OCI-LY3 (cell line): ENCODE data around the gene RANBP1.

Source experiments
- EZH2phosphoT487 ChIP-seq: fragments of 200-600 bp; shearing (Covaris generic); IDR thresholded peaks from 2 replicates; pipeline ENCODE4 v1.6.1; 2018; ENCODE audit warnings: antibody characterized with exemption, mixed run types, low read depth
- TF ChIP-seq, protein P1 (sequence below): fragments of 200-600, 300-600 bp; sonication (generic); IDR thresholded peaks from 2 replicates; pipeline ENCODE4 v1.5.1; 2014; ENCODE audit warnings: antibody characterized with exemption, low read length, low read depth

DNA sequence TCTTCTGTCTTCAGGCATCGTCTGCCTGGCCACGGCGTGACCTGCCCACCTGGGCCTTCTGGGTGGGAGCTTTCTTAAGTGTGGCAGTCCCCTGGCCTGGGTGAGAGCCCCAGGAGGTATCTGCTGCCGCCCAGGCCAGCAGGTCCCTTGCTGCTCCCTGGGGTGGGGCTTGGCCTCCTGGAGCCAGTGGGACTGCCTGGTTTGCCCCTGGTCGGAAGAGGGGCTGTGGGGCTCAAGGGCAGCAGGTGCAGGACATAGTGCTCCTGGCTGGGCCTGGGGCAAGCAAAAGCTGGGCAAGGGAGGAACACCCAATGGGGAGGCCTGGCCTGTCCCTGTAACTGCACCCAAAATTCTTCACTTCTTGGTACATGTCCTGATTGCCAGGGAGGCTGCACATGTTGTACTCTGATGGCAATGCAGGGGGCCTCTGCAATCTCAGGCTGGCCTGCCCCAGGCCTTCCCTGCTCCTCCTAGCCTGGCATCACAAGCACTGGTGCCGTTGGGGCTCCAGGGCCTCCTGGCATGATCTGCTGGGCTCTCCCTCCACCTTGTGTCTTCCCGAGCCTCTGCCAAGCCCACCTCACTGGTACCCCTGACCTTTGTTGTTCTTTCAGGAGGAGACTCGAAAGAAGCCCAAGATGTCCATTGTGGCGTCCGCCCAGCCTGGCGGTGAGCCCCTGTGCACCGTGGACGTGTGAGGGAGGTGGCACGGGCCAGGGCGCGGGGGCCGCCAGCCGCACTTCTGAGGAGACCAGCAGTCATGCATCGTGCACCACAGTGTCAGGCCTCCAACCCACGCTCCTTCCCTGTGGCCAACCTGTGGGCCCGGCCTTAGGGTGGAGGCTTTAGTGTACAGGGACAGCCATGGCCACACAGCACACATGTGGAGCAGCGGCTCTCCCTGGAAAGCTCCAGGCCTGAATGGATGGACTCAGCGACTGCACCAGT lies 6.2 kb upstream of the RANBP1 start:
- TF ChIP-seq, protein P1, sequence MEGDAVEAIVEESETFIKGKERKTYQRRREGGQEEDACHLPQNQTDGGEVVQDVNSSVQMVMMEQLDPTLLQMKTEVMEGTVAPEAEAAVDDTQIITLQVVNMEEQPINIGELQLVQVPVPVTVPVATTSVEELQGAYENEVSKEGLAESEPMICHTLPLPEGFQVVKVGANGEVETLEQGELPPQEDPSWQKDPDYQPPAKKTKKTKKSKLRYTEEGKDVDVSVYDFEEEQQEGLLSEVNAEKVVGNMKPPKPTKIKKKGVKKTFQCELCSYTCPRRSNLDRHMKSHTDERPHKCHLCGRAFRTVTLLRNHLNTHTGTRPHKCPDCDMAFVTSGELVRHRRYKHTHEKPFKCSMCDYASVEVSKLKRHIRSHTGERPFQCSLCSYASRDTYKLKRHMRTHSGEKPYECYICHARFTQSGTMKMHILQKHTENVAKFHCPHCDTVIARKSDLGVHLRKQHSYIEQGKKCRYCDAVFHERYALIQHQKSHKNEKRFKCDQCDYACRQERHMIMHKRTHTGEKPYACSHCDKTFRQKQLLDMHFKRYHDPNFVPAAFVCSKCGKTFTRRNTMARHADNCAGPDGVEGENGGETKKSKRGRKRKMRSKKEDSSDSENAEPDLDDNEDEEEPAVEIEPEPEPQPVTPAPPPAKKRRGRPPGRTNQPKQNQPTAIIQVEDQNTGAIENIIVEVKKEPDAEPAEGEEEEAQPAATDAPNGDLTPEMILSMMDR: no peak
- TF ChIP-seq EZH2phosphoT487: no peak
